ENCODE results near the gene ALOX5.
"Not testable (repeated sequence)": the region's sequence is repeated elsewhere in the genome, so short reads cannot be mapped to it uniquely, and the experiment has no call there.

ALOX5 gene

GRCh38 chr10:45468079-45468478 is 94.1 kb downstream of the ALOX5 start:
- DNase-seq (ENCODE audit: low read depth), result no peak

- DNase-seq (ENCODE audit: low read depth), result peak; percentile 4
These were observed 96.3 kb downstream of the ALOX5 start for GRCh38 chr10:45470098-45471012.

GRCh38 chr10:45471059-45471458 is 97.0 kb downstream of the ALOX5 start:
- DNase-seq (ENCODE audit: low read depth), result no peak

DNA sequence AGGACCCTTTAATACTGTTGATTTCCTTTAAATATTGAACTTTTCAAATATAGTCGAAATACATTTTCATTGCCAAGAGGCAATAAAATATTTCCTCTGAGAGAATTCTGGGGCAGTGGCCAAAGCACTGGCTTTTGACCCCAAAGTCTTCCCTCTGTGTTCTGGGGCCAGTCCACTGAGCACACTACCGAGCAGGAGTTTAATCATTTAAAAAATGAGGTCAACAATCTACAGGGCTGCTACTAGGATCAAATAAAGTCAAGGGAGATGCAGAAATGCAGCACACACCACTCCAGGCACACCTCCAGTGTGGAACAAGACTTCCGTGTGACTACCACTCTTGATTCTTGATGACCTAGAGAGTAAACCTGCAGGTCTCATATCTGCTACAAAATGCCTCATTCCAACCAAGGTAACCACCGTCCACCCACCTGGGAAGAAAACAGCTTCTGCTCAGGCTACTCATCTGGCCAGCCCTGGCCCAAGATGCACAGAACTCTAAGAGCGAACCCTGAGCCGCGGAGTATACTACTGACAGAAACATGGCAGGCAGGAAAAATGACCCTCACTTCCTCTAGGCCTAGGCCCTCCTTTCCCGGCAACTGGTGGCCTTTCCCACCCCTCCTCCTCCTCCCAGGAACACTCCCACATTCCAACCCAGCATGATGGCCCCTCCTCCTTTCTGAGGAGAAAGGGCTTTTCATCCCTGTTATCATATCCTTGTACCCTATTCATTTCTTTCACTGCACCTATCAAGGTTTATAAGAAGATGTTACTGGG is 97.7 kb downstream of the ALOX5 start:
- no peak for DNase-seq (ENCODE audit: low read depth)

- DNase-seq (ENCODE audit: low read depth), result no peak
These were observed 99.1 kb downstream of the ALOX5 start for GRCh38 chr10:45473126-45473525.

GRCh38 chr10:45476559-45476958 is 102.5 kb downstream of the ALOX5 start:
- no peak for DNase-seq (ENCODE audit: low read depth)

DNA sequence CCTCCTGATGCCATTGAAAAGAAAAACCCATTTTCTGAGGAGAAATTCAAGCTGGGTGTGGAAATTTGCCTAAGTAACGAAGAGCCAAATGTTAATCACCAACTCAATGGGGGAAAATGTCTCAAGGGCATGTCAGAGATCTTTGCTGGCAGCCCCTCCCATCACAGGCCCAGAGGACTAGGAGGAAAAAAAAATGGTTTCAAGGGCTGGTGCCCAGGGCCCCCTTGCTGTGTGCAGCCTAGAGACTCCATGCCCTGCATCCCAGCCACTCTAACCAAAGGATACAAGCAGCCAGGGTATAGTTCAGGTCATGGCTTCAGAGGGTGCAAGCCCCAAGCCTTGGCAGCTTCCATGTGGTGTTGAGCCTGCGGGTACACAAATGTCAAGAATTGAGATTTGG is 106.3 kb downstream of the ALOX5 start:
- no peak for DNase-seq (ENCODE audit: low read depth)

DNA sequence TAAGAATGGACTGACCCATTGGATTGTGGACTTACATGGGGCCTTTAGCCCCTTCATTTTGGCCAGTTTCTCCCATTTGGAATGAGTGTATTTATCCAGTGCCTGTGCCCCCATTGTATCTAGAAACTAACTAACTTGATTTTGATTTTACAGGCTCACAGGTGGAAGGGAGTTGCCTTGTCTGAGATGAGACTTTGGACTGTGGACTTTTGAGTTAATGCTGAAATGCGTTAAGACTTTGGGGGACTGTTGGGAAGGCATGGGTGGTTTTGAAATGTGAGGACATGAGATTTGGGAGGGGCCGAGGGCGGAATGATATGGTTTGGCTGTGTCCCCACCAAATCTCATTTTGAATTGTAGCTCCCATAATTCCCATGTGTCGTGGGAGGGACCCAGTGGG is 107.1 kb downstream of the ALOX5 start:
- DNase-seq (ENCODE audit: low read depth), result not testable (repeated sequence)

GRCh38 chr10:45483002-45483401 is 109.0 kb downstream of the ALOX5 start:
- no peak for DNase-seq (ENCODE audit: low read depth)

- DNase-seq (ENCODE audit: low read depth), result no peak
These were observed 113.7 kb downstream of the ALOX5 start for GRCh38 chr10:45487735-45488134.

- no peak for DNase-seq (ENCODE audit: low read depth)
These were observed 114.3 kb downstream of the ALOX5 start for GRCh38 chr10:45488365-45488764.

DNA sequence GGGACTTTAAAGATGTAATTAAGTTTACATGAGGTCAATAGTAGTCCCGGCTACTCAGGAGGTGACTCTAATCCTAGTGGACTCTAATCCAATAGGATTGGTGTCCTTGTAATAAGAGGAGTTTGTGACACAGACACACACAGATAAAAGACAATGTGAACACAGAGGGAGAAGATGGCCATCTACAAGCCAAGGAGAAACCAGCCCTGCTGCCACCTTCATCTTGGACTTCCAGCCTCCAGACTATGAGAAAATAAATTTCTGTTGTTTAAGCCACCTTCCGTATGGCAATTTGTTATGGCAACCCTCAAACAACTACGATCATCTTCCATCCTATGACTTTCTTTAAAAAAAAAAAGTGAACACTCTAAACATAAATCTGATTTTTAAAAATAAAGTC is 116.3 kb downstream of the ALOX5 start:
- DNase-seq (ENCODE audit: low read depth), result no peak

DNA sequence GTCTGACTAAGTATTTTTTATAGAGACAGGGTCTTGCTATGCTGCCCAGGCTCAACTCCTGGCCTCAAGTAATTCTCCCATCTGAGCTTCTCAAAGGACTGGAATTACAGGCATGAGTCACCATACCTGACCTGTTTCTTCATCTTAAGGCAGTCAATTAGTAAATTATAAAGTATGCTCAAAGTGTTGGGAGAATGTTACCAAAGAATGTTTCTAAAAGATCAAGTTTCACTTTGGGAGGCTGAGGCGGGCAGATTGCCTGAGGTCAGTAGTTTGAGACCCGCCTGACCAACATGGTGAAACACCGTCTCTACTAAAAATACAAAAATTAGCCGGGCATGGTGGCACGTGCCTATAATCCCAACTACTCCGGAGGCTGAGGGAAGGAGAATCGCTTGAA is 117.0 kb downstream of the ALOX5 start:
- no peak for DNase-seq (ENCODE audit: low read depth)
